ENCODE results near the gene C10orf90.

DNA sequence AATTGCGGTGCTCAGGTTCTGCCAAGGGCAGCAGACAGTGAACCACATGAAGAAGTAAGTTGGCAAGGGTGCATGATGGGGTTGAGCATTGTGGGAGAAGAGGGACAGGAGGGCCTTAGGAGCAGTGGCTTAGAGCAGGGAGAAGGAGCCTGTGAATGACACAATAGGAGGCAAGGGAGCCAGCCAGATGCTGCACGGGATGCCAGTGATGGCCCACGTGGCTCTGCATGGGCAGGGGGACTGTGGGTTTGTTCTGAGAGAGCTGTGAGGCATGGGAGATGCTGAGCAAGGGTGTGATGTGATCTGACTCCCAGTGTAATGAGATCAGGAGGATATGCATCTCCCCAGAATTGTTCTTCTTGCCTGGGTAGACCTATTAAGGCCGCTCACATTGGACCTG lies 60.9 kb downstream of the C10orf90 start:
- TF ChIP-seq, protein P1, sequence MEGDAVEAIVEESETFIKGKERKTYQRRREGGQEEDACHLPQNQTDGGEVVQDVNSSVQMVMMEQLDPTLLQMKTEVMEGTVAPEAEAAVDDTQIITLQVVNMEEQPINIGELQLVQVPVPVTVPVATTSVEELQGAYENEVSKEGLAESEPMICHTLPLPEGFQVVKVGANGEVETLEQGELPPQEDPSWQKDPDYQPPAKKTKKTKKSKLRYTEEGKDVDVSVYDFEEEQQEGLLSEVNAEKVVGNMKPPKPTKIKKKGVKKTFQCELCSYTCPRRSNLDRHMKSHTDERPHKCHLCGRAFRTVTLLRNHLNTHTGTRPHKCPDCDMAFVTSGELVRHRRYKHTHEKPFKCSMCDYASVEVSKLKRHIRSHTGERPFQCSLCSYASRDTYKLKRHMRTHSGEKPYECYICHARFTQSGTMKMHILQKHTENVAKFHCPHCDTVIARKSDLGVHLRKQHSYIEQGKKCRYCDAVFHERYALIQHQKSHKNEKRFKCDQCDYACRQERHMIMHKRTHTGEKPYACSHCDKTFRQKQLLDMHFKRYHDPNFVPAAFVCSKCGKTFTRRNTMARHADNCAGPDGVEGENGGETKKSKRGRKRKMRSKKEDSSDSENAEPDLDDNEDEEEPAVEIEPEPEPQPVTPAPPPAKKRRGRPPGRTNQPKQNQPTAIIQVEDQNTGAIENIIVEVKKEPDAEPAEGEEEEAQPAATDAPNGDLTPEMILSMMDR (IDR thresholded peaks at IDR 0.05; ENCODE audit: insufficient read depth, low read length, poor library complexity, severe bottlenecking): no peak
- TF ChIP-seq EZH2phosphoT487 (conservative IDR thresholded peaks at IDR 0.05; ENCODE audit: low read length): no peak

All from SU-DHL-6 (cell line).